ENCODE data around the gene CCDC60.

DNA sequence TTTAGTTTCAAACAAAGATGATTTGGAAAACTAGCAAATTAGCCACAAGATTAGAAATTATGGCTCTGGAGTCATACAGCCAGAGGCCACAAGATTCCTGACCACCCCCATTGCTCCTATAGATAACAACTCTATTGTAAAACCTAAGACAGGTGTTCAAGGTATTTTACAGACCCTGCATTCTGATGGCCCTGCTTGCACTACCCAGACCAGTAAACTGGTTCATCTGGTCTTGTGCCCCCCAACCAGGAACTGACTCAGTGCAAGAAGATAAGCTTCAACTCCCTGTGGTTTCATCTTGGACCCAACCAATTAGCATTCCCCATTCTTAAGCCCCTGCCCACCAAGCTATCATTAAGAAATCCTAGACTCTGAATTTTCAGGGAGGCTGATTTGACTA lies 125.0 kb downstream of the CCDC60 start:
- TF ChIP-seq, protein P1, sequence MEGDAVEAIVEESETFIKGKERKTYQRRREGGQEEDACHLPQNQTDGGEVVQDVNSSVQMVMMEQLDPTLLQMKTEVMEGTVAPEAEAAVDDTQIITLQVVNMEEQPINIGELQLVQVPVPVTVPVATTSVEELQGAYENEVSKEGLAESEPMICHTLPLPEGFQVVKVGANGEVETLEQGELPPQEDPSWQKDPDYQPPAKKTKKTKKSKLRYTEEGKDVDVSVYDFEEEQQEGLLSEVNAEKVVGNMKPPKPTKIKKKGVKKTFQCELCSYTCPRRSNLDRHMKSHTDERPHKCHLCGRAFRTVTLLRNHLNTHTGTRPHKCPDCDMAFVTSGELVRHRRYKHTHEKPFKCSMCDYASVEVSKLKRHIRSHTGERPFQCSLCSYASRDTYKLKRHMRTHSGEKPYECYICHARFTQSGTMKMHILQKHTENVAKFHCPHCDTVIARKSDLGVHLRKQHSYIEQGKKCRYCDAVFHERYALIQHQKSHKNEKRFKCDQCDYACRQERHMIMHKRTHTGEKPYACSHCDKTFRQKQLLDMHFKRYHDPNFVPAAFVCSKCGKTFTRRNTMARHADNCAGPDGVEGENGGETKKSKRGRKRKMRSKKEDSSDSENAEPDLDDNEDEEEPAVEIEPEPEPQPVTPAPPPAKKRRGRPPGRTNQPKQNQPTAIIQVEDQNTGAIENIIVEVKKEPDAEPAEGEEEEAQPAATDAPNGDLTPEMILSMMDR (conservative IDR thresholded peaks at IDR 0.05; ENCODE audit: low read depth, low read length): no peak
- no peak for TF ChIP-seq EZH2 (IDR thresholded peaks at IDR 0.05; ENCODE audit: borderline replicate concordance, low read depth, low read length, poor library complexity, severe bottlenecking)

Data from A673 (cell line).